ENCODE data around the gene ZNF689.

GRCh38 chr16:30623536-30624283 is 13.5 kb upstream of the ZNF689 start:
- TF ChIP-seq CTCF (IDR thresholded peaks at IDR 0.05) (no peak), POLR2AphosphoS5 (IDR thresholded peaks at IDR 0.05) (no peak)

Measured in sigmoid colon (tissue), 4 donors.